ENCODE measurements around the gene ATAD3B.
"Not testable (repeated sequence)": the region's sequence is repeated elsewhere in the genome, so short reads cannot be mapped to it uniquely, and the experiment has no call there.

ATAD3B gene

GRCh38 chr1:1479547-1480487 is 8.3 kb downstream of the ATAD3B start:
- DNase-seq (ENCODE audit: low spot score) = no peak

DNA sequence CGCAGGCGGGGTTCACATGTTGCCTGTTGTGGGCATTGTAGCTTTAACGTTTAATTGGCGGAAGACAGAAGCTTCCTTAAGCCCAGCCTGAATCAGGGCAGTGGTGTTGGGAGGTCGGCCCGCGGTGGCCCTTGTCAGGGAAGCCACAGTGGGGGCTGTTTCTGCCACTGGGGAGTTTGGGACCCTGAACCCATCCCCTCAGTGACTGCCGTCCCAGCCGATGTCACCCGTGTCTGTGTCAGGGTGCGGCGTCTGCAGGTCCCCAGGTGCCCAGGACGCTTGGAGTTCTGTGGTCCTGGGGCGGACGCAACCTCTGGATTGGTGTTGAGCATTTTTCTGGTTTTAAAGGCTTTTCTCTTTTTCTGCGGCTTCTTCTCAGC is 8.9 kb downstream of the ATAD3B start:
- DNase-seq (ENCODE audit: low spot score) = not testable (repeated sequence)

- DNase-seq (ENCODE audit: low spot score) = not testable (repeated sequence)
Measured at GRCh38 chr1:1481811-1482210, 10.2 kb downstream of the ATAD3B start.

DNA sequence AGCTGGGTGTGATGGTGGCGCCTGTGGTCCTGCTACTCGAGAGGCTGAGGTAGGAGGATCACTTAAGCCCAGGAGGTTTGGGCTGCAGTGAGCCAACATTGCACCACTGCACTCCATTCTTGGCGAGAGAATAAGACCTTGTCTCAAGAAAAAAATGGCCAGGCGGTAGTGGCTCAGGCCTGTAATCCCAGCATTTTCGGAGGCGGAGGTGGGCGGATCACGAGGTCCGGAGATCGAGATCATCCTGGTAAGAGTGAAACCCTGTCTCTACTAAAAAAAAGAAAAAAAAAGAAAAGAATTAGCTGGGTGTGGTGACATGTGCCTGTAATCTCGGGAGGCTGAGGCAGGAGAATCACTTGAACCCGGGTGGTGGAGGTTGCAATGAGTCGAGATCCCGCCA is 11.3 kb downstream of the ATAD3B start:
- no peak for DNase-seq (ENCODE audit: low spot score)

DNA sequence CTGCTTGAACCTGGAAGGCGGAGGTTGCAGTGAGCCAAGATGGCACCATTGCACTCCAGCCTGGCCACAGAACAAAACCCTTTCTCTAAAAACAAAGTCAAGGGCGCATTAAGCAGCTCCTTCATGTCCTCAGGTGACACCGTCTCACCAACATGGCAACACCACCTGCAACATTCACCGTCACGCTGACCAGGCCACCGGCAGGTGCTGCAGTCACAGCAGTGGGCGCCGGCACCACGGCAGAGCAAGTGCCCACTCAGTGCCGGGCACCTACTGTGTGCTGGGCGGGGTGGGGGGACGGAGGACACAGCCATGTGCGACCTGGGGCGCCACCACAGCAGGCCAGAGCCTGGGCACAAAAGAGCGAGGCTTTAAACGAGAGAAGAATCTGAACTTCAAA is 12.1 kb downstream of the ATAD3B start:
- no peak for DNase-seq (ENCODE audit: low spot score)

DNA sequence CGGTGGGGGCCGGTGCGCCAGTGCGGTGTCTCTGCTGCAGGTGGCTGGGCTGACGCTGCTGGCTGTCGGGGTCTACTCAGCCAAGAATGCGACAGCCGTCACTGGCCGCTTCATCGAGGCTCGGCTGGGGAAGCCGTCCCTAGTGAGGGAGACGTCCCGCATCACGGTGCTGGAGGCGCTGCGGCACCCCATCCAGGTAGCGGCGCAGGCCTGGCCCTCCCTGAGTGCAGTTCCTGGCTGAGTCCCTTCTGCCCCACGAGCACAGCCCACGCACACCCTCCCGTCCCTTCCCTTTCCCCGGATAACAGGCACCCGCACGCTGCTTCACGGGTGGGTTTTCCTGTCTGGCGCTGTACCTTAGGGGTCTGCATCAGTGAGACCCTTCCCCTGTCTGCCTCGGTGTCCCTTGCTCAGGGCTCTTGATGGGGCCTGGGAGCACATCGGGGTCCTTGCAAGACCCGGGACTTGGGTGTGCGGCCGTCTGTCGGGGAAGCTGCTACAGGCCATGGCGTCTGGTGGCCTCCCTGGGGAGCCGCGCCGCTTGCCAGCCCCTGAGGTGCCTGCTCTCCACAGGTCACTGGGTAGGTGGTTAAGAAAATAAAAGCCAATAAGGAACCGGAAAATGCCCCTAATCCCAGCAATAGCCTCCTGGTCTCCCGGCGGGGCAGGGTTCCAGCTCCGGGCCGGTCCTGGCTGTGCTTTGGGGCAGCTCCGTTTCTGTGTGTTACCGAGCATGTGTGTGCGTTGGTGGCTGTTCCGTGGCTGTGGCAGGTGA is 13.6 kb downstream of the ATAD3B start:
- not testable (repeated sequence) for DNase-seq (ENCODE audit: low spot score)

GRCh38 chr1:1485755-1486317 is 14.3 kb downstream of the ATAD3B start:
- DNase-seq (ENCODE audit: low spot score) = not testable (repeated sequence)

DNA sequence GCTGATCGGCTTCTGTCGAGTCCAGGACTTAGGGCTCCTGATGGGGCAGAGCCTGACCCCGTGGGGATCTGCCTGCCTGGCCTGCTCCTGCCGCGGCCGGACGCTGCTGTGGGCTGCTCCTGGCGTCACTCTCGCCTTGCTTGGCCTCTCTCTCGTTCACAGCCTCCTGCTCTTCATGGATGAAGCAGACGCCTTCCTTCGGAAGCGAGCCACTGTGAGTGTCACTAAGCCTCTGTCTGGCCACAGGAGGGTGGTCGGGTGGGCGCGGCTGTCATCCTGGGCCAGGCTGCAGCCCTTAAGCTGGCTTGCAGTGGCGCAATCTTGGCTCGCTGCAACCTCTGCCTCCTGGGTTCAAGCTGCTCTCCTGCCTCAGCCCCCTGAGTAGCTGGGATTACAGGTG is 16.1 kb downstream of the ATAD3B start:
- no peak for DNase-seq (ENCODE audit: low spot score)

DNA sequence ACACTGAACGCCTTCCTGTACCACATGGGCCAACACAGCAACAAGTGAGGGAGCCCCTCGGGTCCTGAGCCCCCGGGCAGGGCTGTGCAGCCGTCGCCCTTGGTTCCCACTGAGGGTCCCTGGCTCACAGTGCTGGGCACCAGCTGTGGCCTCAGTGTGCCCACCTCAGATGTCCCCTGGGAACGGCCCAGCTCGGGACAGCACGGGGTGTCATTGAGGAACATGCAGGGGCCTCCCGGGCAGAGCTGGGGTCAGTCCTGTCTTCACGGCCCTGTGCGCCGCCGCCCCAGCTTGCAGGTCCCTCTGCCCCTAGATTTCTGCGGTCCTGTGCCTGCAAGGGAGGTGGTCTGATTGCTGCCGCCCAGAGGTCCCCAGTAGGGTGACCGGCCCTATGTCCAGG is 17.7 kb downstream of the ATAD3B start:
- no peak for DNase-seq (ENCODE audit: low spot score)

DNA sequence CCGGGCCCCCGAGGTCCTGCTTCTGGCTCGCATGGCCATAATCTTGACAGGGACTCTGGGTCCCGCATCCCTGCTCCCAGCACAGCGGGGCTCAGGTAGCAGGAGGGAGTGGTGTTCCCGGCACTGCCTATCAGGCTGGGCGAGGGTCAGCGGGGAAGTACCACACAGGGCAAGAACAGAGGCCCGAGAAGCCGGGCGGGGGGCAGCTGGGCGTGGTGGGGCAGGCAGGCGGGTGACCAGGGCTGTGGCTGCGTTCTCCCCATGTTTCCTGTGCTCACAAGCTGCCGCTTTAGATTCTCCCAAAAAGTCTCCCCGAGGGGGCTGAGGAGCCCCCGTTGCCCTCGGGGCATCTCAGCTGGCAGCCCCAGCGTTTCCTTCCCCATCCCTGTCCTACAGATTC is 18.3 kb downstream of the ATAD3B start:
- no peak for DNase-seq (ENCODE audit: low spot score)

GRCh38 chr1:1490633-1491230 is 19.2 kb downstream of the ATAD3B start:
- DNase-seq (ENCODE audit: low spot score) = no peak

GRCh38 chr1:1491601-1492000 is 20.0 kb downstream of the ATAD3B start:
- no peak for DNase-seq (ENCODE audit: low spot score)

- DNase-seq (ENCODE audit: low spot score) = not testable (repeated sequence)
Measured at GRCh38 chr1:1494311-1494710, 22.7 kb downstream of the ATAD3B start.

DNA sequence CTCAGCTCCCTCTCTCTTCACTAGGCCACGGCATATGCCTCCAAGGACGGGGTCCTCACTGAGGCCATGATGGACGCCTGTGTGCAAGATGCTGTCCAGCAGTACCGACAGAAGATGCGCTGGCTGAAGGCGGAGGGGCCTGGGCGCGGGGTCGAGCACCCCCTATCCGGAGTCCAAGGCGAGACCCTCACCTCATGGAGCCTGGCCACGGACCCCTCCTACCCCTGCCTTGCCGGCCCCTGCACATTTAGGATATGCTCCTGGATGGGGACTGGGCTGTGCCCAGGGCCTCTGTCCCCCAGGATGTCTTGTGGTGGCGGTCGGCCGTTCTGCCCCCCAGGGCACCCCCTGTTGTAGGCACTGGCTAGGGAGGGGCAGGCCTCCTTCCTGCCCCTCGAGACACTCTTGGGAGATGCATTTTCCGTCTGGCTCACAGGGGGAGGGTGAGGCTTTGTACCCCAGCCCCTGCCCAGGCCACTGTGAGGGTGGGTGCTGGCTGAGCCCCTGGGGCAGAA is 24.0 kb downstream of the ATAD3B start:
- DNase-seq (ENCODE audit: low spot score) = not testable (repeated sequence)

- DNase-seq (ENCODE audit: low spot score) = peak; percentile 79
Measured at GRCh38 chr1:1504777-1505365, 33.3 kb downstream of the ATAD3B start.

GRCh38 chr1:1505366-1505798 is 33.8 kb downstream of the ATAD3B start:
- not testable (repeated sequence) for DNase-seq (ENCODE audit: low spot score)

GRCh38 chr1:1505801-1506200 is 34.2 kb downstream of the ATAD3B start:
- DNase-seq (ENCODE audit: low spot score) = not testable (repeated sequence)

- DNase-seq (ENCODE audit: low spot score) = no peak
Measured at GRCh38 chr1:1507305-1507704, 35.7 kb downstream of the ATAD3B start.

GRCh38 chr1:1508775-1509464 is 37.4 kb downstream of the ATAD3B start:
- DNase-seq (ENCODE audit: low spot score) = not testable (repeated sequence)

DNA sequence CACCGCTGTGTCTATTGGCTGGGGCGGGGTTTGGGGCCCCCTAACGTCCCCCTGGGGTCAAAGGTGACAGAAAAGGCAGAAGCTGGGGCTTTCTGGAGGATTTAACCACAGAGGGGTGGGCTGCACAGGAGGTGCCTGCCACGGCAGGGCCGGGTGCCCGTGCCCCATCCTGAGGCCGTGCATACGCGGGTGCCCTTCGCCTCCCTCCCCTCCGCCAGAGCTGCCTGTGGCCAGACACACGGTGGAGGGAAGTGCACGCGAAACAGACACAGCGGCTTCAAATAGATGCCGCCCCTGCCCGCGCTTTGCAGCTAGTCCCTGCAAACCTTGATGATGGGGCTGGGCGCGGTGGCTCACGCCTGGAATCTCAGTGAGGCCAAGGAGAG is 37.9 kb downstream of the ATAD3B start:
- DNase-seq (ENCODE audit: low spot score) = not testable (repeated sequence)

- no peak for DNase-seq (ENCODE audit: low spot score)
Measured at GRCh38 chr1:1510912-1511532, 39.5 kb downstream of the ATAD3B start.

All from CD4-positive, alpha-beta T cell treated with Interleukin-2 at 100 ng/mL for 4 hours (primary cell).